HG03575 (cell line): ENCODE measurements around the gene CLPSL2.
"Not testable (repeated sequence)": the region's sequence is repeated elsewhere in the genome, so short reads cannot be mapped to it uniquely, and the experiment has no call there.

Experiments
- ATAC-seq: cut with Tn5 transposase; IDR thresholded peaks from one replicate; pipeline ENCODE4 v1.9.1; 2021; ENCODE audit not compliant: unreplicated experiment, insufficient number of reproducible peaks, low FRiP score; ENCODE audit errors: extremely low read depth

Gene CLPSL2

GRCh38 chr6:35776364-35777215, at the start of gene CLPSL2:
Gene CLPSL2 (plus strand): TSS chr6:35776598. CDS start chr6:35776619, 21 bp downstream.
- no peak for ATAC-seq

- no peak for ATAC-seq
Measured at GRCh38 chr6:35727231-35727934, 49.0 kb upstream of the CLPSL2 start.

GRCh38 chr6:35727935-35728682, 48.3 kb upstream of the CLPSL2 start:
- no peak for ATAC-seq

GRCh38 chr6:35728683-35729678, 47.4 kb upstream of the CLPSL2 start:
- no peak for ATAC-seq

GRCh38 chr6:35729722-35730121, 46.7 kb upstream of the CLPSL2 start:
- ATAC-seq, result no peak

GRCh38 chr6:35730745-35731413, 45.5 kb upstream of the CLPSL2 start:
- ATAC-seq, result no peak

GRCh38 chr6:35731414-35731735, 45.0 kb upstream of the CLPSL2 start:
- ATAC-seq, result no peak

GRCh38 chr6:35731736-35732532, 44.5 kb upstream of the CLPSL2 start:
- ATAC-seq, result no peak

- no peak for ATAC-seq
Measured at GRCh38 chr6:35733633-35734032, 42.8 kb upstream of the CLPSL2 start.

- not testable (repeated sequence) for ATAC-seq
Measured at GRCh38 chr6:35734319-35734718, 42.1 kb upstream of the CLPSL2 start.

- ATAC-seq, result no peak
Measured at GRCh38 chr6:35735452-35735851, 40.9 kb upstream of the CLPSL2 start.

GRCh38 chr6:35736253-35736894, 40.0 kb upstream of the CLPSL2 start:
- ATAC-seq, result no peak

- no peak for ATAC-seq
Measured at GRCh38 chr6:35736982-35737412, 39.4 kb upstream of the CLPSL2 start, which contains the start of gene ARMC12. Gene ARMC12 (plus strand): TSS chr6:35737032. CDS start chr6:35737109, 77 bp downstream.

- no peak for ATAC-seq
Measured at GRCh38 chr6:35737413-35738211, 38.8 kb upstream of the CLPSL2 start.

- no peak for ATAC-seq
Measured at GRCh38 chr6:35739645-35740524, 36.5 kb upstream of the CLPSL2 start.
